Trophoblast cell (in vitro differentiated cells and primary cell): ENCODE data around the gene KRTAP10-9.

Experiments used
- DNase-seq, 2 donors: peaks; one replicate each; pipeline ENCODE4 v3.0.0-alpha.2; 2016
- H2AFZ ChIP-seq: 2 replicates; pipeline ENCODE4 v1.6.1; 2013; ENCODE audit warnings: low read length, moderate library complexity, mild to moderate bottlenecking; ENCODE audit not compliant: insufficient read depth, poor library complexity
- H2AK5ac ChIP-seq: 2 replicates; pipeline ENCODE4 v1.6.1; 2013; ENCODE audit warnings: mild to moderate bottlenecking, low read length
- H2BK120ac ChIP-seq: 2 replicates; pipeline ENCODE4 v1.6.1; 2013; ENCODE audit warnings: low read length, mild to moderate bottlenecking, moderate library complexity; ENCODE audit not compliant: insufficient read depth, poor library complexity
- H2BK12ac ChIP-seq: 2 replicates; pipeline ENCODE4 v1.6.1; 2013; ENCODE audit warnings: mild to moderate bottlenecking, low read length, moderate library complexity
- H2BK5ac ChIP-seq: 2 replicates; pipeline ENCODE4 v1.6.1; 2013; ENCODE audit warnings: low read length, low read depth, moderate library complexity, mild to moderate bottlenecking; ENCODE audit not compliant: poor library complexity
- H3K14ac ChIP-seq: 2 replicates; pipeline ENCODE4 v1.6.1; 2013; ENCODE audit warnings: mild to moderate bottlenecking, low read length
- H3K18ac ChIP-seq: 2 replicates; pipeline ENCODE4 v1.6.1; 2013; ENCODE audit warnings: mild to moderate bottlenecking, low read length
- H3K23ac ChIP-seq: 2 replicates; pipeline ENCODE4 v1.6.1; 2013; ENCODE audit warnings: low read length
- H3K27ac ChIP-seq: 2 replicates; pipeline ENCODE4 v1.5.1; 2013; ENCODE audit warnings: low read depth, mild to moderate bottlenecking, inconsistent platforms, low read length, moderate library complexity
- H3K27me3 ChIP-seq: 2 replicates; pipeline ENCODE4 v1.6.1; 2013; ENCODE audit warnings: inconsistent platforms, mild to moderate bottlenecking, low read length, moderate library complexity; ENCODE audit not compliant: insufficient read depth
- H3K36me3 ChIP-seq, 2 experiments: 1 replicate in 1 of 2; 2 replicates in 1 of 2; pipeline ENCODE4 v1.6.1; 2013; ENCODE audit warnings: low read length in 2 of 2, mild to moderate bottlenecking in 2 of 2, moderate library complexity in 1 of 2; ENCODE audit not compliant: insufficient read depth in 2 of 2, control insufficient read depth in 1 of 2
- H3K4ac ChIP-seq: 2 replicates; pipeline ENCODE4 v1.6.1; 2013; ENCODE audit warnings: low read depth, mild to moderate bottlenecking, low read length, moderate library complexity
- H3K4me1 ChIP-seq, 2 experiments: 1 replicate in 1 of 2; 2 replicates in 1 of 2; pipeline ENCODE4 v1.6.1; 2013; ENCODE audit warnings: low read length in 2 of 2, mild to moderate bottlenecking in 2 of 2, moderate library complexity in 1 of 2; ENCODE audit not compliant: insufficient read depth in 2 of 2, control insufficient read depth in 1 of 2
- H3K4me2 ChIP-seq: 2 replicates; pipeline ENCODE4 v1.6.1; 2013; ENCODE audit warnings: inconsistent platforms, mild to moderate bottlenecking, low read length, moderate library complexity
- H3K4me3 ChIP-seq: 2 replicates; pipeline ENCODE4 v1.5.1; 2013; ENCODE audit warnings: mild to moderate bottlenecking, low read depth, low read length, inconsistent platforms
- H3K79me1 ChIP-seq: one replicate; pipeline ENCODE4 v1.6.1; 2013; ENCODE audit warnings: low read length
- H3K79me2 ChIP-seq: 2 replicates; pipeline ENCODE4 v1.6.1; 2013; ENCODE audit warnings: low read length, mild to moderate bottlenecking; ENCODE audit not compliant: control insufficient read depth, insufficient read depth, poor library complexity
- H3K9ac ChIP-seq: 2 replicates; pipeline ENCODE4 v1.6.1; 2013; ENCODE audit warnings: mild to moderate bottlenecking, low read length
- H3K9me3 ChIP-seq: 2 replicates; pipeline ENCODE4 v1.6.1; 2013; ENCODE audit warnings: low read depth, mild to moderate bottlenecking, control low read depth, inconsistent platforms, low read length; ENCODE audit not compliant: insufficient read depth
- H4K12ac ChIP-seq: 2 replicates; pipeline ENCODE4 v1.6.1; 2013; ENCODE audit warnings: low read depth, mild to moderate bottlenecking, low read length, moderate library complexity
- H4K8ac ChIP-seq: 2 replicates; pipeline ENCODE4 v1.6.1; 2013; ENCODE audit warnings: low read depth, mild to moderate bottlenecking, low read length, moderate library complexity
- H4K91ac ChIP-seq: one replicate; pipeline ENCODE4 v1.6.1; 2013; ENCODE audit warnings: low read depth, mild to moderate bottlenecking, low read length, moderate library complexity
- WGBS: extraction: QIAGEN DNeasy Blood & Tissue Kit; methylation state at CpG from one replicate; pipeline ENCODE4 v1.1.7; 2013; ENCODE audit warnings: missing lambda C conversion rate; ENCODE audit not compliant: insufficient read length, insufficient coverage; ENCODE audit errors: extremely low coverage; 5-methylcytosine and 5-hydroxymethylcytosine counted together

The KRTAP10-9 gene

GRCh38 chr21:44617071-44617501 is 9.8 kb upstream of the KRTAP10-9 start:
- no peak overlapping the region for H3K23ac ChIP-seq
- no peak overlapping the region for H3K14ac ChIP-seq
- H3K4me1 ChIP-seq: no peaks in the 10 kb centered on the region
- no peak overlapping the region for H4K91ac ChIP-seq
- no peak overlapping the region for H2AFZ ChIP-seq
- H4K12ac ChIP-seq: no peak overlapping the region
- no peak overlapping the region for H3K4me3 ChIP-seq
- H4K8ac ChIP-seq: no peak overlapping the region
- no peak overlapping the region for H3K4me2 ChIP-seq
- H3K9me3 ChIP-seq: peaks cover 20% of the 10 kb centered on the region
- WGBS: no CpG with 5 or more reads among the region's 8 CpGs
- no peak overlapping the region for H2AK5ac ChIP-seq
- H2BK12ac ChIP-seq: no peak overlapping the region
- no peak overlapping the region for H3K9ac ChIP-seq
- no peaks in the 10 kb centered on the region for H3K27me3 ChIP-seq
- no peak overlapping the region for H2BK5ac ChIP-seq
- no peaks in the 10 kb centered on the region for H3K36me3 ChIP-seq
- no peak overlapping the region for H3K18ac ChIP-seq
- no peak overlapping the region for H2BK120ac ChIP-seq
- H3K4ac ChIP-seq: no peak overlapping the region
- H3K79me2 ChIP-seq: no peaks in the 10 kb centered on the region
- no peak overlapping the region for H3K27ac ChIP-seq
- DNase-seq: no peak
- no peaks in the 10 kb centered on the region for H3K79me1 ChIP-seq

- Histone ChIP-seq H3K9ac (no peak overlapping the region), H3K27me3 (no peaks in the 10 kb centered on the region), H3K4me2 (no peak overlapping the region), H3K27ac (no peak overlapping the region), H3K79me2 (no peaks in the 10 kb centered on the region), H2AFZ (no peak overlapping the region), H3K4ac (no peak overlapping the region), H3K23ac (no peak overlapping the region), H4K8ac (no peak overlapping the region), H3K36me3 (no peaks in the 10 kb centered on the region), H2AK5ac (no peak overlapping the region), H3K14ac (no peak overlapping the region), H3K4me3 (no peak overlapping the region), H2BK12ac (no peak overlapping the region), H4K91ac (no peak overlapping the region), H2BK120ac (no peak overlapping the region), H3K9me3 (peaks cover 17% of the 10 kb centered on the region), H3K18ac (no peak overlapping the region), H4K12ac (no peak overlapping the region), H3K4me1 (no peaks in the 10 kb centered on the region), H2BK5ac (no peak overlapping the region), H3K79me1 (no peaks in the 10 kb centered on the region)
- WGBS: no CpG with 5 or more reads among the region's 4 CpGs
- DNase-seq: no peak
Observed at GRCh38 chr21:44618504-44618903, 8.4 kb upstream of the KRTAP10-9 start.

- no peak overlapping the region for H3K9ac ChIP-seq
- no peak overlapping the region for H3K4ac ChIP-seq
- WGBS: no CpG with 5 or more reads among the region's 3 CpGs
- H4K12ac ChIP-seq: no peak overlapping the region
- H2AK5ac ChIP-seq: no peak overlapping the region
- no peaks in the 10 kb centered on the region for H3K36me3 ChIP-seq
- H3K79me1 ChIP-seq: no peaks in the 10 kb centered on the region
- H3K14ac ChIP-seq: no peak overlapping the region
- H3K27me3 ChIP-seq: no peaks in the 10 kb centered on the region
- no peak overlapping the region for H2BK5ac ChIP-seq
- no peak overlapping the region for H2BK120ac ChIP-seq
- no peak for DNase-seq
- H3K79me2 ChIP-seq: no peaks in the 10 kb centered on the region
- H3K23ac ChIP-seq: no peak overlapping the region
- H3K4me2 ChIP-seq: no peak overlapping the region
- no peak overlapping the region for H4K8ac ChIP-seq
- no peak overlapping the region for H2BK12ac ChIP-seq
- H3K4me3 ChIP-seq: no peak overlapping the region
- peaks cover 17% of the 10 kb centered on the region for H3K9me3 ChIP-seq
- H3K18ac ChIP-seq: no peak overlapping the region
- no peak overlapping the region for H4K91ac ChIP-seq
- H3K27ac ChIP-seq: no peak overlapping the region
- H2AFZ ChIP-seq: no peak overlapping the region
- H3K4me1 ChIP-seq: no peaks in the 10 kb centered on the region
Observed at GRCh38 chr21:44618909-44619308, 8.0 kb upstream of the KRTAP10-9 start.

- no CpG with 5 or more reads among the region's 6 CpGs for WGBS
- Histone ChIP-seq H3K79me1 (no peaks in the 10 kb centered on the region), H3K18ac (no peak overlapping the region), H2BK5ac (no peak overlapping the region), H3K9ac (no peak overlapping the region), H3K36me3 (no peaks in the 10 kb centered on the region), H3K27me3 (no peaks in the 10 kb centered on the region), H3K4me3 (no peak overlapping the region), H3K4me2 (no peak overlapping the region), H4K91ac (no peak overlapping the region), H3K4ac (no peak overlapping the region), H3K23ac (no peak overlapping the region), H2BK120ac (no peak overlapping the region), H3K79me2 (no peaks in the 10 kb centered on the region), H3K4me1 (no peaks in the 10 kb centered on the region), H3K27ac (no peak overlapping the region), H2BK12ac (no peak overlapping the region), H3K14ac (no peak overlapping the region), H3K9me3 (peaks cover 13% of the 10 kb centered on the region), H4K8ac (no peak overlapping the region), H2AK5ac (no peak overlapping the region), H2AFZ (no peak overlapping the region), H4K12ac (no peak overlapping the region)
- DNase-seq: no peak
Observed at GRCh38 chr21:44619886-44620285, 7.0 kb upstream of the KRTAP10-9 start.
